ENCODE results near the gene CCL26.
A peak's percentile ranks its signal among the peaks of the same experiment; 100 is the strongest.
"Not testable (repeated sequence)": the region's sequence is repeated elsewhere in the genome, so short reads cannot be mapped to it uniquely, and the experiment has no call there.

CCL26 gene

DNA sequence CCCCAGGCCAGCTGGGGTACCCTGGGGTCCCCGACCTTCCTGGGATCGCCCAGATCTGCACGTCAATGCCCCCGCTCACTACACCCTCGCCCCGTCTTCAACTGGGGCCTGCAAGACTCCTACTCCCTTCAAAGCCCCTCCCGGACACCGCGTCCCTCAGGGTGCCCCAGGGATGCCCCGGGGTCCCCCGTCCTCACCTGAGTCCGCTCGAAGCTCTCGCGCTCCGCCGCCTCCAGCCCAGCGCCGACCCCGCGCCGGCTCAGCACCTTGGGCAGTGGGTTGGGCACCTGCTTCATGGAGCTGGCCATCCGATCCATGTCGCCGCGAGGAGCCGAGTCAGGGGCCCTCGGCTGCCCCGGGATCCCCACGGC, 33.4 kb downstream of the CCL26 start, which contains the start of gene HIP1:
Gene HIP1, minus strand, starts transcription at position 338 of the 371 bp plus-strand sequence. Its CDS starts 21 bp downstream, at position 317.
- no peak for DNase-seq

DNA sequence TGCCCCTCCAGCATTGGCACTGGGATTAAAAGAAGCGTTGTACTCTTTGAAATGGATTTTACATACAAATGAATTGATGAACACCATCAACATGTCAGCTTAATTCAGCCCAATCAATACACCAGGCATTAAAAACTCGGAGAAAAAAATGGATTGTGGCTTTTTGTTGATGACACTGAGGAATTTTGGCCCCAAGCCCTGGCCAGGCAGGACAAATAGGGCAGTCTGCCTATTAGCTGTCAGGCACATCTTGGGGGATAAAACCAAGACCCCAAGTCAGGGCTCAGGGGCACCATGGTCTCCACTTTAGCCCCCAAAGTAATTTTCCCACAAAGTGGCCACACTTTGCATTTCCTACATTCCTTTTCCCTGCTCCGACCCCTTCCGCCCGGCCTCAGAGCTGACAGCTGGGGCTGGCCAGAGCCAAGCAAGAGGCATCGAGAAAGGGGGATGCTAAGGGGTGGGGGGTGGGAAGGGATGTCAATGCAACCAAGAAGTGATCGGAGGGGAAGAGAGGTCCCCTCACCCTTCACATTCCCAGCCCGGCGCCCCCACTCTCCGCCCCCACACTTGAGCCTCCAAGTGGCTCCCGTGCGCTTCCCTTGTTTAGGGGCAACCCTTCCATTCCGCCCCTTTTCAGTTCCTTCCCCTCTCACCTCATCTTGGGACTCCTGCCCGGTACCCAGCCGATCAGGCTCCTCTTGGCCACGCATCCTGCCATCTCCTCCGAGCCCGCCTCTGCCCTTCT, 34.0 kb downstream of the CCL26 start:
- peak; percentile 10 to 21 for DNase-seq

DNA sequence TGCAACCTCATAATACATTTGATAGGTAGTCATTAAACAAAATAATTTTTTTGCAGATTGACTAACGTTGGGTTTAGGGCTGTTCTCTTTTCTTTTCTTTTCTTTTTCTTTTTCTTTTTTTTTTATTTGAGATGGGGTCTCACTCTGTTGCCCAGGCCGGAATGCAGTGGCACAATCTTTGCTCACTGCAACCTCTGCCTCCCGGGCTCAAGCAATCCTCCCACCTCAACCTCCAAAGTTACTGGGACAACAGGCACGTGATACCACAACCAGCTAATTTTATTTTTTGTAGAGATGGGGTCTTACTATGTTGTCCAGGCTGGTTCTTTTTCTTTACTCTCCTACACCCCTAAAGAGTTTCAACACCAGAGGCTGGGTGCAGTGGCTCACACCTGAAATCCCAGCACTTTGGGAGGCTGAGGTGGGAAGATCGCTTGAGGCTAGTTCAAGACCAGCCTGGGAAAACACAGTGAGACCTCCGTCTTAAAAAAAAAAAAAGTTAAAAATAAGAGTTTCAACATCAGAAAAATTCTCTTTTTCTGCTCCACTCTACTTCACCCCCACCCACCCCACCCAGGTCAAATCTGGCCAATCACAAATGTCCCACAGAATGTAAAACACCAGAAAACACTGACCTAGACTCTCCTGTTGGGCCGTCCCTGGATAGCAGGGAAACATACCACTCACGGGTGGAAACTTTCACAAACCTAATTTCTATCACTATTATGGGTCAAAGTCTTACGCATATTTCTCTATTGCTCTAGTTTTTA, 36.2 kb downstream of the CCL26 start:
- no peak for DNase-seq

DNA sequence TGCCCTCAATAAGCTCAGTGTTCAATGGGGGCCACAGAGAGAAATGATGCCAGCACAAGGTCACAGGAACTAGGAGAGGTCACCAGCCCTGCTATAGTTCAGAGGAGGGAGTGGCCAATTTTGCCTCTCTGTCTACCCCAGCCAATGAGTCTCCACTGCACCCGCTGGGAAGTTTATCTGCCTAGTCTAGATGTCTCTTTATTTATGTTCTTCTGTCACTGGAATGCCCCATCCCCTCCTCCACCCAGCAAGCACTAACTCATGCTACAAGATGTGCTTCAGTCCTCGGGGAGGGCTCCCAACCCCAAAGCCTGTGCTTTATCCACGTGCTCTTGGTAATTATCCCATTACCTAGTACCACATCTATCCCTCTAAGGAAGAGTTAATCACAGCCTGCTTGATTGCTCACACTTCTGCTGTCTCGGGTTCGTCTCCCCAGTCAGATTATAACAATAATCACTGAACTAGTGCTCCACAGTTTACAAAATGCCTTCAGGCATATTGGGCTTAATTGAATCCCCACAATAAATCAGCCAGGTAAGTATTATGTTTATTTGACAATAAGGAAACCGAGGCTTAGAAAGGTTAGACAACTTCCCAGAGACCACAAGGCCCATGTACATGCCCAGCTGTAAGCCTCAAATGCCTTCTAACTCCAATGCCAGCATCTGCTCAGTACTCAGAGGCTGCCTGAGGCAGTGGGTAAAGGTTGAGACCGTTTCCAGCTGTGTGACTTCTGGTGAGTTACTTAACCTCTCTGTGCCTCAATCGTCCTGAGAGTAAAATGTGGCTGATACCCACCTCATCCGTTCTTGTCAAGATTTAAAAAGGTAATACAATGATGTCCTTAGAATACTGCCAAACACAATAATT, 37.2 kb downstream of the CCL26 start:
- no peak for DNase-seq

DNA sequence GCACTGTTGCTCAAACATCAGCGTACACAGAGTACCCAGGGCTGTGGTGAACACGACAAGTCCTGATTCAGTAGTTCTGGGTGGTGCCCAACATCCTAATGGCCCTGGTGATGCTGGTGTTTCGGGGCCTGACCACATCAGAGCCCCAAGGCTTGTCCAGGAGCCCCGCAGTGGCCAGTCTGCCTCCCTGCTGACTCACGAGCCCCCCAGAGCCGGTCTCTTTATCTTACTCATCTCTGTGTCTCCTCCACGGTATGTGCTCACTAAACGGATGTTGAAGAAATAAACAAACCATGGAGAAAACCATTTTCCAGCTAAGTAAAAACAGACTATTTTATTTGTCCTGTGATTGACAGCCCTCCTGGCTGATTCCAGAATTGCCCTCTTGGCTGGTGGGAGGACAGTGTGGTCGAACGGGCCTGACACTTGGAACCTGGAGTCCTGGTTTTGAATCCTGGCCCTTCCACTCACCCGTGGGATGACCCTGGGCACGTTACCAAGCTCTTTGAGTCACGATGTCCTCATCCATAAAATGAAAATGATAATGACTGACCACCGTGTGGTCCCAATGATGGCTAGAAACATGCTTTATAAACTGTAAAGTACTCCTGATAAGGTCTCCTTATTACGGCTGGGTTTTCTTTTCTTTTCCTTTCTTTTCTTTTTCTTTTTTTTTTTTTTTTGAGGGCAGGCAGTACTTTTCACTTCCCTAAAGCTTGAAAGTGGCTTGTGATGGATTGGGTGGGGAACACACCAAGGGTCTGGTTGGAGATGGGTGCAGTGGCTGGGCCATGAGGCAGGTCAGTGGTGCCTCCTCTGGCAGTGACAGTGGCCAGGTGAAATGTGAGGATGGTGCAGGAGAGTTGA, 39.0 kb downstream of the CCL26 start:
- DNase-seq = no peak

DNA sequence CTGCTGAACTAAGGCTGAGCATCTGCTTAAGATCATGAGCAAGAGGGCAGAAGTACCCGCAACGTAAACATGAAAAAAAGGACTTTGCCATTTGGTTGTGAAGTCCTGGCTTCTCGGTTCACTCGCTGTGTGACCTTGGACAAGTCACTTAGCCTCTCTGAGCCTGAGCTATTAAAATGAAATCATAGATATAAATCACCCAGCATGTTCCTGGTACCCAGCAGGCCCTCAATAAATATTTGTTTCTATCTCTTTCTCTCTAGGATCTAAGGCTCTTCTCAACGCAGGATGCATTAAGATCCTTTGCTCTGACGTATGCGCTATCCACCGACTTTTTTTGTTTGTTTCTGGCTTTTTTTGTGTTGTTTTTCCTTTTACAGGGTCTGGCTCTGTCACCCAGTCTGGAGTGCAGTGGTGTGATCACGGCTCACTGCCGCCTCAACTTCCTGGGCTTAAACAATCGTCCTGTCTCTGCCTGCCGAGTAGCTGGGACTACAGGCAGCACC, 39.9 kb downstream of the CCL26 start:
- no peak for DNase-seq

DNA sequence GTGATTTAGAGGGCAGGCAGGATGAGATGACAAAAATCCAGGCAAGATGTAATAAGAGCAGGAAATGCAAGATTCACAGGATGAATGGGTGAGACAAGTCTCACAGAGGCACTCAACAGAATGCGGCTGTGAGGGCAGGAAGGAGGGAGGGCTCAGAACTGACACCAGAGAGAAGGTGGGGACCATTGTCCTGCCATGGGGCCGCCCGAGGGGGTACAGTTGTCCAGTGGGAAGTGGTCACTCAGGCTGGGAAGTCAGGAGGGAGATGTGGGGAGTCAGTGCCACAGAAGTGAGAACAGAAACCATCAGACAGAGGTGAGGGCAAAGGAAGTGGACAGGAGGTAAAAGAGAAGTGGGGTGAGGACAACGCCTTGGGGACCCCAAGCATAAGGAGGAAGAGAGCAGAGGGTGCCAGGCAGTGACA, 42.1 kb downstream of the CCL26 start:
- DNase-seq = no peak

DNA sequence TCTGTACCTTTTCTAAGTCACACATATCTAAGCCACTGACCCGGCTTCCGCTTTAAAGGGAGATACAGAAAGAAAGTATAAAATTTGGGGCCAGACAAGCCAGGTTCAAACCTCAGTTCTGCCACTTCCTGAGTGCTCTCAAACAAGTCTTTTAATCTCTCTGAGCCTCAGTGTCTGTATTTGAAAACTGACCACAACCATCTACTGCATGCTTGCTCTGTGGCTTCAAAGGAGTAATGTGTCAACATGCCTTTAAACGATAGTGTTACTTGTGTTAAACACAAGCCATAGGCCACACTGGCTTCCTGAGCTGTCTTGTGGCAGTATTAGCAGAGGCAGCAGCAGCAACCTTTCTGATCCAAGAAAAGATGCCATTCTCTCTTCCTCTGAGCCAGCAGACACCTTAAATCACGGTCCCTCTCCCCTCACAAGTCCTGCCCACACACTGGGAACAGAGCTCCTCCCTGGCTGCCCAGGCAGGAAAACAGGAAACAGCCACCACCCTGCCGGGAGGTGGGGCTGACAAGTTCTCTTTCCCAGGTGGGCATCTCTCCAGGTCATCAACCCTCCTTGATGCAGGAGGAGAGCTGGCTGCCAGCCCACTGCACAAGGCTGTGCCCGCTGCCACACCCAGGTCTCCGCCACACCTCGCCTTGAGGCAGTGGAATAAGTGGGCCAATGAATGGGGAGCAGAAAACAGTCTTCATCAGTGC, 44.0 kb downstream of the CCL26 start:
- no peak for DNase-seq

DNA sequence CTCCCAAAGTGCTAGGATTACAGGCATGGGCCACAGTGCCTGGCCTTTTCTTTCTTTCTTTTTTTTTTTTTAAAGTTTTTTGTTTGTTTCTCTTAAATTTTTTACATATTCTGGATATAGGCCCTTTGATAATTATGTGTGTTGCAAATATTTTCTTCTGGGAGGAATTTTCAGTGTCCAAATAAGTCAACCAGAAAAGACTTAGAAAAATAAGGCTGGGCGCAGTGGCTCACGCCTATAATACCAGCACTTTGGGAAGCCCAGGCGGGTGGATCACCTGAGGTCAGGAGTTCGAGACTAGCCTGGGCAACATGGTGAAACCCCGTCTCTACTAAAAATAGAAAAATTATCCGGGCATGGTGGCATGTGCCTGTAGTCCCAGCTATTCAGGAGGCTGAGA, 44.7 kb downstream of the CCL26 start:
- not testable (repeated sequence) for DNase-seq

DNA sequence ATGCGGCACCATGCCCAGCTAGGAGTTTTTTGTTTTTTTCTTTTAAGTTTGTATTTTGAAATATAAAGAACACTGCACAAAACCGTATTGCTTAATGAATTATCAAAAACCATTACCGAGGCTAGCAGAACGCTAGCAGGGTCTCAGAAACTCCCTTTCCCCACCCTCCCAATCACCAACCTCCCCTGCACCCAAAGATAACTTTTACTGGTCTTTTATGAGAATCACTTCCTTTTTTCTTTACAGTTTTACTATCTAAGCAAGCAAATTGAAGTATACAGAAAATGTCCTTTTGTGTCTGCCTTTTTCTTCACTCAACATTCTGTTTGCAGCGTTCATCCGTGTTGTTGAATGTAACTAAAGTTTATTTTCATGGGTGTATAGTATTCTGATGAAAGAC, 46.7 kb downstream of the CCL26 start:
- DNase-seq = peak; percentile 6 to 12

DNA sequence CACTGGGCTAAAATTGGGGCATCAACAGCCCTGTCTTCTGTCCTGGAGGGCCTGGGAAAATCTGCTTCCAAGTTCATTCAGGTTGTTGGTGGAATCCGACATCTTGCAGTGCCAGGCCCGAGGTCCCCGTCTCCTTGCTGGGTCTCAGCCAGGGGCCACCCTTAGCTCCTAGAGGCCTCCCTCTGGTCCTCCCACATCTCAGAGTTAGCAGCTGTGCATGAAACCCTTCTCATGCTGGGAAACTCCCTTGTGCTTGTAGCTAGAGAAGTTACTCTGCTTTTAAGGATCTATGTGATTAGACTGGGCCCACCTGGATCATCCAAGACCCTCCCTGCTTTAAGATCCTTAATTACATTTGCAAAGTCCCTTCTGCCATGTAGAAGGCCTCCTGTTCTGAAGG, 48.6 kb downstream of the CCL26 start:
- DNase-seq = no peak

DNA sequence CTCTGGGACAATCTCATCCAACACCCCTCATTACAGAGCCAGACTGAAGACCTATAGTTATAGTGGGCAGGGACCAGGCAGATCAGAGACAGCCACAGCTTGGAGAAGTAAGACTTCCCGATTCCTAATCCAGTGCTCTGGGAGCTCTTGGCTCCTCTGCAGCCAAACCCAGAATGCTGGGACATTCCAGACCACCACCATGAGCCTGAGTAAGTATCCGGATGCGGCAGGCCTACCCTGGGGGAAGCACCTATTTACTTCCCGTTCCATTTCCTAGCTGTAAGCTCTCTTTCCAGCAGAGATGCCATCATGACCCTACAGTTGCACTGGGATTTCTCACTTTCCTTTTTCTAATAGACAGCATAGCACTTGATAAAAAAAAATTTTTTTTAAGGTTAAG, 49.6 kb downstream of the CCL26 start:
- no peak for DNase-seq

DNA sequence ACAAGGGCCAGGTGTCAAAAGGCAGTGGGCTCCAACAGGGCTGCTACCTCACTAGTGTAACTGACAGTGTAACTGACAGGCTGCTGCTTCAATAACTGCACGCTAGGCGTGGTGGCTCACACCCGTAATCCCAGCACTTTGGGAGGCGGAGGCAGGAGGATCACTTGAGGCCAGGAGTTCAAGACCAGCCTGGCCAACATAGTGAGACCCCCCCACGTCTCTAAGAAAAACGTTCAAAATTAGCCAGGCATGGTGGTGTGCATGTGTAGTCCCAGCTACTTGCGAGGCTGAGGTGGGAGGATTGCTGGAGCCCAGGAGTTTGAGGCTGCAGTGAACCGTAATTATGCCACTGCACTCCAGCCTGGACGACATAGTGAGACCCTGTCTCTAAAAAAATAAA, 50.1 kb downstream of the CCL26 start:
- DNase-seq = not testable (repeated sequence)

DNA sequence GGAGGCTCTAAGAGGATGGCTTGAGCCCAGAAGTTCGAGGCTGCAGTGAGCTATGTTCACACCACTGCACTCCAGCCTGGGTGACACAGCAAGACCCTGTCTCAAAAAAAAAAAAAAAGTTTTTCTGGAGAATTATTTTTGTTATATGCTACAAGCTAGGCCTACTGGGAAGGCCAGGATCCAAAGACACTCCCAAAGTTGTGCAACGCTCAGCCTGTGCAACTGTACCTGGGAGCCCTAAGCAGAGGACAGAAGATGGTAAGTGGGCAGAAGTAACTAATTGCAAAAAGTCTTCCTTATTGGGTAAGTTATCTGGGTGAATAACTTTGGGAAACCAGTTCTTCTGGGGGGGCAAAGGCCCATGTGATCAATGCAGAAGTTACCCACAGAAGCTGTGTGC, 50.6 kb downstream of the CCL26 start:
- no peak for DNase-seq

DNA sequence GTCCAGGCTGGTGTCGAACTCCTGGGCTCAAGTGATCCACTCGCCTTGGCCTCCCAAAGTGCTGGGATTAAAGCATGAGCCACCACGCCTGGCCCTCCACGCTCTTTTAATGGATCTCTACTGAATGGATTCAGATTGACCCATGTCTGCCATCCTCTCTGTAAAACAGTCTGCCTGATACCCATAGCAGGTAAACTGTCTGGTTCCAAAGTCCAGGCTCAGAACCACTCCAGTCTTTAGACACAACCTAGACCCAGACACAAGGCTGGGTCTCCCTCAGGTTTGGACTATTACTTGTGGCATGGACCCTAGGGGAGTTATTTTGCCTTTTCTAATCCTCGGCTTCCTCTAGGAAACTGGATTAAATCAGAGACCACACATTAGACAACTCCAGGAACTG, 52.4 kb downstream of the CCL26 start:
- no peak for DNase-seq

All from Kasumi-1 (cell line).